Astrocyte (in vitro differentiated cells and primary cell): Measurements from ENCODE around the gene HDC.

Experiments
- EZH2 ChIP-seq: IDR thresholded peaks from 2 replicates; pipeline ENCODE4 v1.6.1; 2012; ENCODE audit warnings: mild to moderate bottlenecking, low read length, inconsistent platforms; ENCODE audit not compliant: insufficient read depth
- TF ChIP-seq, protein P1 (sequence below): IDR thresholded peaks from 2 replicates; pipeline ENCODE4 v1.5.1; 2011; ENCODE audit warnings: low read depth, mild to moderate bottlenecking, inconsistent platforms, low read length, moderate library complexity; ENCODE audit not compliant: insufficient read depth

GRCh38 chr15:50192926-50193620 is 72.5 kb downstream of the HDC start:
- TF ChIP-seq, protein P1, sequence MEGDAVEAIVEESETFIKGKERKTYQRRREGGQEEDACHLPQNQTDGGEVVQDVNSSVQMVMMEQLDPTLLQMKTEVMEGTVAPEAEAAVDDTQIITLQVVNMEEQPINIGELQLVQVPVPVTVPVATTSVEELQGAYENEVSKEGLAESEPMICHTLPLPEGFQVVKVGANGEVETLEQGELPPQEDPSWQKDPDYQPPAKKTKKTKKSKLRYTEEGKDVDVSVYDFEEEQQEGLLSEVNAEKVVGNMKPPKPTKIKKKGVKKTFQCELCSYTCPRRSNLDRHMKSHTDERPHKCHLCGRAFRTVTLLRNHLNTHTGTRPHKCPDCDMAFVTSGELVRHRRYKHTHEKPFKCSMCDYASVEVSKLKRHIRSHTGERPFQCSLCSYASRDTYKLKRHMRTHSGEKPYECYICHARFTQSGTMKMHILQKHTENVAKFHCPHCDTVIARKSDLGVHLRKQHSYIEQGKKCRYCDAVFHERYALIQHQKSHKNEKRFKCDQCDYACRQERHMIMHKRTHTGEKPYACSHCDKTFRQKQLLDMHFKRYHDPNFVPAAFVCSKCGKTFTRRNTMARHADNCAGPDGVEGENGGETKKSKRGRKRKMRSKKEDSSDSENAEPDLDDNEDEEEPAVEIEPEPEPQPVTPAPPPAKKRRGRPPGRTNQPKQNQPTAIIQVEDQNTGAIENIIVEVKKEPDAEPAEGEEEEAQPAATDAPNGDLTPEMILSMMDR, result no peak
- TF ChIP-seq EZH2, result no peak
